ENCODE measurements around the gene CCDC136.

The CCDC136 gene

DNA sequence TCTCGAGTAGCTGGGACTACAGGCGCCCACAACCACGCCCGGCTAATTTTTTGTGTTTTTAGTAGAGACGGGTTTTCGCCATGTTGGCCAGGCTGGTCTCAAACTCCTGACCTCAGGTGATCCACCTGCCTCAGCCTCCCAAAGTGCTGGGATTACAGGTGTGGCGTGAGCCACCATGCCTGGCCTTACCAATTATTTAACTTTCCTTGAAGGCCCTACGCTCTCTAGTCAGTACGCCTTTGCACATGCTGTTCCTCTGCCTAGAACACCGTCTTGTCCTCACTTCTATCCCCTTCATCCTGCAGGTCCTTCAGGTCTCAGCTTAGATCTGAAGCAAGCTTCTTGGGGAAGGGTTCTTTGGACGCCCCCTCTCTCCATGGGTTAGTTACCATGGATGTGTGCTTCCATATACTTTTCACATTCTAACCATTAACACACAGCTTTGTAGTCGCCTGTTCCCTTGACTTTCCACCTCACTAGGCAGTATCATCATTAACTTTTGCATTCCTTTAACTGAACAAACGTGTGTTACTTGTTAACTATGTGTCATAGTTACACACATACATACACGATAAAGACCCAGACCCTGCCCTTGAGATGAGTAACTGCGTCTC, 70.3 kb downstream of the CCDC136 start:
- DNase-seq (ENCODE audit: low read depth in 3 of 3, low spot score in 1 of 3): no peak

- DNase-seq (ENCODE audit: low read depth in 3 of 3, low spot score in 1 of 3): peak; percentile 98 to 100 (median 99)
Measured at GRCh38 chr7:128862571-128863432, 71.0 kb downstream of the CCDC136 start, which contains the start of gene ATP6V1F. TSS of gene ATP6V1F (plus strand) at chr7:128862856. CDS start at chr7:128862905, 49 bp downstream.

GRCh38 chr7:128863433-128863989, 71.7 kb downstream of the CCDC136 start:
- no peak for DNase-seq (ENCODE audit: low read depth in 3 of 3, low spot score in 1 of 3)

GRCh38 chr7:128865303-128865702, 73.5 kb downstream of the CCDC136 start:
- DNase-seq (ENCODE audit: low read depth in 3 of 3, low spot score in 1 of 3): no peak

DNA sequence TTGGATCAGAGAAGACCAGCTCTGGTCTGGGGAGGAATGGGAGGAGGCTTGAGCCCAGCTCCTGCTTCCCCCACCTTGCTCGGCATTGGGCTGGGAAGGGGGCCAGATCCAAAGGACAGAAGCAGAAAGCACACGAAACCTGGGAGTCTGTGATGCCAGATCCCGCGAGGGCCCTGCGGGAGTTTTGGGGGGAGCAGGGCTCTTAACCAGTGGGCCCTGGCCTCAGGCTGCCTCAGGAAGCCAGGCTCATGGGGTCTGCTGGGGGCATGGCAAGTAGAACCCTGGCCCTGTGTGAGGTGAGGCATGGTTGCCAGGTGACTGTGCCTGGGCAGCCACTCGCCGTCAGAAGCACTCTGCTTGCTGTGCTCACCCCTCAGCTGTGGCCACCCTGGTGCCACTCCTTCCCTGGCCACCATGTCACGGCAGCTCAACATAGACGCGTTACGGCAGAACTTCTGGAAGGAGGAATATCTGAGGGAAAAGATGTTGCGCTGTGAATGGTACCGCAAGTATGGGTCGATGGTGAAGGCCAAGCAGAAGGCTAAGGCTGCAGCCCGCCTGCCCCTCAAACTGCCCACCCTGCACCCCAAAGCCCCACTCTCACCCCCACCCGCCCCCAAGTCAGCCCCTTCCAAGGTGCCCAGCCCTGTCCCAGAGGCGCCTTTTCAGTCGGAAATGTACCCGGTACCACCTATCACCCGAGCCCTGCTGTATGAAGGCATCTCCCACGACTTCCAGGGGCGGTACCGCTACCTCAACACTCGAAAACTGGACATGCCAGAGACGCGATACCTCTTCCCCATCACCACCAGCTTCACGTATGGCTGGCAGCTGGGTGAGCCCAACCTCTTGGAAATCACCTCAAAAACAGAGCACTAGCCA, 74.5 kb downstream of the CCDC136 start:
- no peak for DNase-seq (ENCODE audit: low read depth in 3 of 3, low spot score in 1 of 3)

DNA sequence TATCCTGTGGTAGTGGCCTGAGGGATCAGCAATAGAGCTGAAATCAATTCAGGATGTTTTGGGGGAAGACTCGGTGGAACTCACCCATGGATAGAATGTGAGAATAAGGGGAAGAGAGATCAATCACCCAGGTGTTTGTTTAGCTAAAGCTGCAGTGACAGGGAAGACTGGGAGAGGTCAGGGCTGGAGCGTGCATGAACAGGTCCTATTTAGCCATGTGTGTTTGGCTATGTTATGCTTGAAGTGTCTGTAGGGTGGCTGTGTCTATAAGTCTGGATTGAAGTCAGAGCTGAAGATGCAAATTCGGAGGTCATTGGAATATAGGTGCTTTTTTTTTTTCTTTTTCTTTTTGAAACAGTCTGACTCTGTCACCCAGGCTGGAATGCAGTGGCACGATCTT, 75.5 kb downstream of the CCDC136 start:
- no peak for DNase-seq (ENCODE audit: low read depth in 3 of 3, low spot score in 1 of 3)

- no peak for DNase-seq (ENCODE audit: low read depth in 3 of 3, low spot score in 1 of 3)
Measured at GRCh38 chr7:128867842-128868623, 76.3 kb downstream of the CCDC136 start.

DNA sequence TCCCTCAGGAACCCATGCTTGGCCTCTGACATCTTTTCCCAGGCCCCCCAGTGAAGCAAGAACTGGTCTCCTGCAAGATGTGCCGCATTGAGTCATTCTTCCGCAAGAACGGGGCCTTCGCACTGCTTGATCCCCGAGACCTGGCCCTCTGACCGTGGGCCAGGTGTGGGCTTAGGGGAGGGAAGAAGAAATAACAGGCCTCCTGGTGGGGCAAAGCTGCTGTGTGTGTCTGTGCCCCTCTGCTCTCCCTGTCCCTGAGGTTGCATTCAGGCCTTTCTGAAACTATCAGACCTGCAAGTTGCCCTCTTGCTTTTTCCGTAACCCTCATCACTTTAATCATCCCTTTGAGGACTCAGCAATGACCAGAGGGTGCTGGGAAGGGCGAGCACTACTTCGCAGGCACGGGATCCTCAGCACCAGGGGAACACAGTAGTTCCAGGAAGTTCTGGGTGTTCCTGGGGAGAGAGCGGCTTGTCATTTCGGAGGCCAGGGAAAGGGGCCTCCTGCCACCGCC, 76.9 kb downstream of the CCDC136 start:
- no peak for DNase-seq (ENCODE audit: low read depth in 3 of 3, low spot score in 1 of 3)

DNA sequence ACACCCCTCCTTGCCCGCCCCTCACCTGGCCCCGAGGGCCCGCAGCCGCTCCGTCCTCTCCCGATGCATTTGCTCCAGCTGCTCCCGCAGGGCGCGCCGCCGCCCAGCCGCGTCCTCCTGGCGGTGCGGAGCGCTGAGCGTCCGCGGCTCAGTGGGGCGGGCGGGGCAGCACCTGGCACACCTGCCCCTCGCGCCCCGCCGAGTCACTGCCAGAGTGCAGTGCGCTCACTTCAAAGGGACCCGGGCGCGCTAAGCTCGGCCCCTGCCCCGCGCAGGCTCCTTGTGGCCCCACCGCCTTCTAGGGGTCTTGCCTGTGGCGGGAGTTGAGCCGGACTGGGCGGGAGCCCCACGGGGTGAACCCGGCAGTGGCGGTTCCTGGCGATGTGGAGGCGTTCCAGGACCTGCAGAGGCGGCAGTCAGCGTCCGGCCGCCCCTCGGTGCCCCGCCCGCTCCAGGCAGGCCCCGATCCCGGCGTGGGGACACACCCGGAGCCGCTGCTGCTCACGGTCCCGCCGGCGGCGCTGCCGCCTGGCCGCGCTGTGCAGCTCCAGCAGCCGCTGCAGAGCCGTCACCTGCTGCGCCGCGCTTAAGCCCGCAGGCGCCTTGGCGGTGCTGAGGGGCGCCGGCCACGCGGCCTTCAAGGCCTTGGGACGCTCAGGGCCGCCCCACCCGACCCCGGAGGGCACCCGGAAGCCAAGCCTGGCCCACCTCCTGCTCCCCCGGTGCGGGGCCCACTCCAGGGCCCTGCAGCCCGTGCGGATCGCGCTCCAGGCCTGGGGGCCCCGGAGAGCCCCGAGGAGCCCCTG, 77.6 kb downstream of the CCDC136 start:
- peak in 2 of 3 donors; percentile 5 to 21 for DNase-seq (ENCODE audit: low read depth in 3 of 3, low spot score in 1 of 3)

GRCh38 chr7:128869944-128870285, 78.1 kb downstream of the CCDC136 start:
- DNase-seq (ENCODE audit: low read depth in 3 of 3, low spot score in 1 of 3): no peak

DNA sequence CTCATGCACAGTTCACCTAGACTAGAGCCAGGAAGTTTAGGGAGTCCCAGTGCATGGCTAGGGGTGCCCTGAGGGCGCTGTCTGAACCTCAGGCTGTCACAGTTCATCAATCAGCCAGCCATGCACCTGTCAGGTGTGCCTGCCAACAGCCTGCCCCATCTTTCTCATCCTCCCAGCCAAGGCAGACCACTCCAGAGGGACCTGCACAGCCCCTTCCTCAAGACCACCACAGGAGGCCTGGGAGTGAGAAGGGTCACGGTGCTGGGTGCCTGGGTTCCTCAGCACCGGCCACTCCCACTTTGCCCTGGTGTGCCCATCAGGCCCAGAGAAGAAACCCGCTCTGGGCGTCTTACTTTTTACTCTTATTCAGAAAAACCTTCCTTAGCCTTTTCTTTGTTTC, 79.3 kb downstream of the CCDC136 start:
- DNase-seq (ENCODE audit: low read depth in 3 of 3, low spot score in 1 of 3): no peak

Data from stimulated activated CD4-positive, alpha-beta T cell treated with anti-CD3 and anti-CD28 coated beads, TNF-alpha, amount 100 ng/mL, for 1 hour (primary cell).